Right renal cortex interstitium (tissue), 3 donors: ENCODE data around the gene LCA5. TPM values are rescaled to one million over a fixed set of nuclear protein-coding genes. Genes with fewer than 3 reads are reported as not detected.
"Not testable (repeated sequence)": the region's sequence is repeated elsewhere in the genome, so short reads cannot be mapped to it uniquely, and the experiment has no call there.

Experiments
- DNase-seq, 3 donors: peaks; one replicate each; pipeline ENCODE4 v3.0.0-alpha.2; 2013; ENCODE audit warnings: low read depth in 3 of 3, low spot score in 2 of 3
- polyA plus RNA-seq, 3 donors: library from polyadenylated mRNA; unstranded; fragments of 120-200 nt; gene quantifications; one replicate each; pipeline ENCODE4 v1.2.1, GENCODE V29; 2013; ENCODE audit not compliant: insufficient read length in 3 of 3

Gene LCA5
- polyA plus RNA-seq, 3 donors, result 11.0 to 12.9 (median 11.7) TPM

- DNase-seq, result no peak
Measured at GRCh38 chr6:79468116-79468515, 69.1 kb downstream of the LCA5 start.

- no peak for DNase-seq
Measured at GRCh38 chr6:79467716-79468115, 69.5 kb downstream of the LCA5 start.

- DNase-seq, result no peak
Measured at GRCh38 chr6:79466207-79466834, 70.9 kb downstream of the LCA5 start.

GRCh38 chr6:79465381-79465780 lies 71.8 kb downstream of the LCA5 start:
- DNase-seq, result no peak

GRCh38 chr6:79463621-79464050 lies 73.6 kb downstream of the LCA5 start:
- no peak for DNase-seq

- no peak for DNase-seq
Measured at GRCh38 chr6:79461205-79461604, 76.0 kb downstream of the LCA5 start.

- DNase-seq, result no peak
Measured at GRCh38 chr6:79455446-79455845, 81.8 kb downstream of the LCA5 start.

- no peak for DNase-seq
Measured at GRCh38 chr6:79453558-79454042, 83.6 kb downstream of the LCA5 start.

GRCh38 chr6:79450984-79451383 lies 86.2 kb downstream of the LCA5 start:
- DNase-seq, result no peak

GRCh38 chr6:79446006-79446405 lies 91.2 kb downstream of the LCA5 start:
- no peak for DNase-seq

GRCh38 chr6:79443876-79444275 lies 93.4 kb downstream of the LCA5 start:
- not testable (repeated sequence) for DNase-seq

- no peak for DNase-seq
Measured at GRCh38 chr6:79441192-79441591, 96.0 kb downstream of the LCA5 start.

- DNase-seq, result no peak
Measured at GRCh38 chr6:79440598-79440997, 96.6 kb downstream of the LCA5 start.

GRCh38 chr6:79438030-79438429 lies 99.2 kb downstream of the LCA5 start:
- peak; percentile 20 to 41 (median 39) for DNase-seq

GRCh38 chr6:79436241-79436640 lies 101.0 kb downstream of the LCA5 start:
- no peak for DNase-seq

- no peak for DNase-seq
Measured at GRCh38 chr6:79435746-79436145, 101.5 kb downstream of the LCA5 start.

Other genes with a start within 250 kb of the LCA5 start
- gene SH3BGRL2, start 93.9 kb upstream of the LCA5 start, polyA plus RNA-seq, result 10 to 100 TPM; 34.9 to 36.3 (median 35.8) TPM